HuH-7 (cell line): ENCODE data around the gene TGFBI.

ENCODE experiments used
- DNase-seq: peaks from one replicate; pipeline ENCODE4 v3.0.0; 2011; ENCODE audit warnings: low spot score

TGFBI gene

DNA sequence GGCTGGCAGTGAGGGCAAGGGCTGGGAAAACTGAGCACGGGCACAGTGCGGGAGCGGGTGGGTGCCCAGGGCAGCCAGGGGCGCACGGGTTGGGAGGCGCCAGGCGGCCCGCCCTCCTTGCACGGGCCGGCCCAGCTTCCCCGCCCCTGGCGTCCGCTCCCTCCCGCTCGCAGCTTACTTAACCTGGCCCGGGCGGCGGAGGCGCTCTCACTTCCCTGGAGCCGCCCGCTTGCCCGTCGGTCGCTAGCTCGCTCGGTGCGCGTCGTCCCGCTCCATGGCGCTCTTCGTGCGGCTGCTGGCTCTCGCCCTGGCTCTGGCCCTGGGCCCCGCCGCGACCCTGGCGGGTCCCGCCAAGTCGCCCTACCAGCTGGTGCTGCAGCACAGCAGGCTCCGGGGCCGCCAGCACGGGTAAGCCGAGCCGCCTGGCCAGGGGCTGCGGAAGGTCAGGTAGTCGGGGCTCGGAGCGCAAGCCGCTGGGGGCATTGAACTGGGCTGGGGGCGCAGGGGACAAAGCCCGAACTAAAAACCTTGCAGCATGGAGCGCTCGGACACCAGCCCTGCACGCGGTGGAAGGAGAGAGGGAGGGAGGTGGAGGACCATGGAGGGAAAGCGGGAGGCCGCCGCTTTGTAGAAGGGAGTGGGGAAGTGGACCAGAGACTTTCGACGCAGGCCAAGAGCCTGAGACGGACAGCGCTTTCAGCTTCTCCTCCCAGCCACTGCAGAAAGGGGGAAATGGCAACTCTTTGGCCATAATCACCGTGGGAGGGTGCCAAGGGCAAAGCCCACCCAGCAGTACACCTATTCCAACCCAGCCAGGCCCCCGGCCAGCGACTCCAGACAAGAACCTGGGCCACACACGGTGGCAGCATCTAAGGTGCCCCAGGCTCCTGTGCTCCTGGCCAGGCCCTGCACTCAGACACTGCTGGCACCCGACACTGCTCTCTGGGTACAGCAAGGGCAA is at the start of gene TGFBI:
TSS of gene TGFBI (plus strand) at position 207 of the 961 bp plus-strand sequence. CDS start at position 275, 68 bp downstream.
- peak; percentile 74 for DNase-seq

DNA sequence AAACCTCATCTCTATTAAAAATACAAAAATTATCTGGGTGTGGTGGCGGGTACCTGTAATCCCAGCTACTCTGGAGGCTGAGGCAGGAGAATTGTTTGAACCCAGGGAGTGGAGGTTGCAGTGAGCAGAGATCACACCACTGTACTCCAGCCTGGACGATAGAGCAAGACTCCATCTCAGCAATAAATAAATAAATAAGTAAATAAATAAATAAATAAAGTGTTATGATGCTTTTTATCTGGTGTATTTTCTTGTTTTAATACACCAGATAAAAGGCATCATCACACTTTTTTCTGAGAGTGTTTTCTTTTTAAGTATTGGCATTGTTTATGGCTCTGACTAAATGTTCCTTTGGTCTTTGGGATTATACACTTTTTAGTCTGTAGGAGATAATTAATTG is 49.8 kb upstream of the TGFBI start:
- DNase-seq: no peak

DNA sequence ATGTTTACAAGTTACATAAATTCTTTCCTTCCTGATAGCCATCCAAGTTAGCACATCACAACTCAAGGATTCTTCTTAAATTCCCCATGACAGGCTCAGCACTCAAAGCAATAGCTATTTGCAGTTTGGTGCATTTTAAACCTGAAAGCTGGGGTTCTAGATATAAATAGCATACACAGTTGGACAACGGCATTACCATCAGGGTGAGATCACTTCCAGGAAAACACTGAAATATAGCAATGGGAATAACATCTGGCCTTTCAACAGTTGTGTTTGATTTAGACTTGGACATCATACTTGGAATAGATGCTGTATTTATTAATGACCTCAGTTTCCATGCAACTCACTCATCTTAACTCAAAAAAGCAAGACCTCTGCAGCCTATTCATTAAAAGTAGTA is 49.3 kb upstream of the TGFBI start:
- no peak for DNase-seq

DNA sequence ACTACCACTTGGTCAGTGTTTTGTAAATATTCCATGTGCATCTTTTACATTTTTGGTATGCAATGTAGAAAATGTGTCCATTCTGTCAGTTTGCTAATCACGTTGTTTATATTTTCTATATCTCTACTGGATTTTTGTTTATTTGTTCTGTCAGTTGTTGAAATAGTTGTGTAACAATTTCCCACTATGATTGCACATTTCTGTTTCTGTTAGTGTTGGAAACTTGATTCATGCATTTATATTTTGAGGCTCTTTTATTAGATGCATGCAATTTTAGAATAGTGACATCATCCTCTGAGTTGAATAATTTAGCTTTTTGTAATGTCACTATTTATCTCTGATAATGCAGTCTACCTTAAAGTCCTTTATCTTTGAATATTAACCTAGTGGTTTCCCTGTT is 48.2 kb upstream of the TGFBI start:
- DNase-seq: no peak

DNA sequence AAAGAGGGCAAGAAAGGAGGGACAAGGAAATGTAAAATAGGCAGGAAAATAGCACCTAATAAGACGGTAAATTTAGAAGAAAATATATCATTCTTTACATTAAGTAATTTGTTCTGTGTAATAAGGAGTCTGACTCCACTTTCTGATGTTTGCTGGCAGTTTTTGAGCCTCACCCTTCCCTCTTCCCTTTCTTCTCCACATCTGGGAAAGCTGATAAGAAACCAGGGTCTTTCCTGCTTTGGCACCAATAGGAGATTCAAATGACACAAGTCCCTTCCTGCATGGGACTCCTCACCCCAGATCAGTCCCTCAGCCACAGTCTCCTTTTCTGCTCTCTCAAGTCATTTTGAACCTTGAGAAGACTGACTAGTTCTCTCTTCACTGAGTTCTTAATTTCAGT is 42.8 kb upstream of the TGFBI start:
- DNase-seq: no peak

DNA sequence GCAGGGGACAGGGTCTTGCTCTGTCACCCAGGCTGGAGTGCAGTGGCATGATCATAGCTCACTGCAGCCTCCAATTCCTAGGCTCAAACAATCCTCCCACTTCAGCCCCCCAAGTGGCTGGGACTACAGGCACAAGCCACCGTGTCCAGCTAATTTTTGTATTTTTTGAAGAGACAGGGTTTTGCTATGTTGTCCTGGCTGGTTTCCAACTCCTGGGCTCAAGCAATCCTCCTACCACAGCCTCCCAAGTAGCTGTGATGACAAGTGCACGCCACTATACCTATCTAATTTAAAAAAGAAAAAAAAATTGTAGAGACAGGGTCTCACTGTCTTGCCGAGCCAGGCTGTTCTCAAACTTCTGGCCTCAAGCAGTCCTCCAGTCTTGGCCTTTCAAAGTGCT is 42.4 kb upstream of the TGFBI start:
- no peak for DNase-seq

DNA sequence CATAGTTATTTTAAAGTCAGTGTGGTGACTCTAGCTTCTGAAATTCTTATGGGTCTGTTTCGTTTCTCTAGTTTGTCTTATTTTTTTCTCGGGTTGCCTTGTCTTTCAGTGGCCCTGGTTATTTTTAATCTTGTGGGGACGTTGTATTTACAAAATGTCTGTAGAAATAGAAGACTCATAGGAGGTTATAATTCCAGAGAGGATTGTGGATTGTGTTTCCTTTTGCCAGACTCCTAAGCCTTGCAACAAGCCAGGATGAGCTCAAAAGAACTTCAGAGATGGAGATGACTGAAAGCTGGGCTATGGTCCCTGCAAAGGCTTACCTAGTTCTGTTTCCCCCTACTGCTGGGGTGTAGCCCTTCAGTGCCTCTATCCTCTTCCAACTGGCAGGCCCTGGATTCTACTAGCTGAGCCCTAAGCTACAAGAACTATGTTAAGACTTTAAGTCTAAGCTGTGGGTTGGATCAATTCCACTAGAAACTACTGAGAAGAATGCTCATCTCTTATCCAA is 41.8 kb upstream of the TGFBI start:
- no peak for DNase-seq

DNA sequence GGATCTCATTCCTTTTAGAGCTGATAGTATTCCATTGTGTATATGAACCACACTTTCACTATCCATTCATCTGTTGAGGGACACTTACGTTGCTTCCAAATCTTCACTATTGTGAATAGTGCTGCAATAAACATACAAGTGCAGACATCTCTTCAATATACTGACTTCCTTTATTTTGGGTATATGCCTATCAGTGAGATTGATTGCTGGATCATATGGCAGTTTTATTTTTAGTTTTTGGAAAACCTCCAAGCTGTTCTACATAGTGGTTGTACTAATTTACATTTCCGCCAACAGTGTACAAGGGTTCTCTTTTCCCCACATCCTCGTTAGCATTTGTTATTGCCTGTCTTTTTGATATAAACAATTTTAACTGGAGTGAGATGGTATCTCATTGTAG is 40.2 kb upstream of the TGFBI start:
- DNase-seq: no peak

DNA sequence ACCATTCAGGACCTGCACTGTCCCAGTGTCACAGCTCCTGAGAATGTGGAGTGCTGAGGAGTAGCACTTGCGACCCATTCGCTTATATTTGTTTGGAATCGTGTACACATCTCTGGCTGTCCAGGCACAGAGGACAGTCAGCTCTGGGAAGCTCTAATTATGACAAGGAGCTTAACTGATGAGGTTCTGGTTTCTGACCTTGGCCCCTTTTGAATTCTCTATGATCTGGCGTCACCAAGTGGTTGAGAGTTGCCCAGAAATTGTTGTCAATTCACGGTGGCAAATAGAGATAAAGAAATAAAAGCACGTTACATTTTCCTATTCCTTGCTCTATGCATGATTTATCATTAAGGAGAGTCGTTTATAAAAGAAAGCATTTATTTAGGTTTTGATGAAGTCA is 39.1 kb upstream of the TGFBI start:
- no peak for DNase-seq

DNA sequence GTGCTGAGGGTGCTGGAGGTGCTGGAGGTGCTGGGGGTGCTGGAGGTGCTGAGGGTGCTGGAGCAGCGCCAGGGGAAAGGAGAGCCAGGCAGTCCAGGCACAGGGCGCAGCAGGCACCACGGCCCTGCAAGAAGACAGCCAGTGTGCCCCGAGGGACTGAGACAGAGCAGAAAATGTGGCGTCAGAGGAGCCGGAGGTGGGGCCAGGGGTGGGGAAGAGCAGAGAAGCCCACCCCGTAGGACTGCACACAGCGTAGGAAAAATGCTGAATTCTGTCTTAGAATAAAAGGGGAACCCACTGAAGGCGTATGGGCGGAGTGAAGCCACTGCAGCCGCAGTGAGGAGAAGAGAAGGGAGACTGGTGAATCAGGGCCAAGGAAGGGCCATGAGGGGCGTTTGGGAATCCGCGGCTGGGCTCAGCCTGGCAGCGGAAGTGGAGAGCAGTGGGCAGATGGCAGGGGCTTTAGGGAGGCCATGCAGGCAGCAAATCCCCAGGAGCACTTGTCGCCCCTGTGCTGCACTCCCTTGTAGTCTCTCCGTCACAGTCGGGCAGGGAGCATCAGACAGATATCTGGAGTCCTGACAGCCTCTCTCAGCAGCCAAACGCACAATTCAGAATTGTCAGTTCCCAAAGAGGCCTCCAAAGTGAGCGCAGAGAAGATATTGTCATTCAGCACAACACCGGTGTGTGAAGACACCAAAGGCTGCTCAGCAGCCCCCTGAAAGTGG is 38.1 kb upstream of the TGFBI start:
- no peak for DNase-seq

DNA sequence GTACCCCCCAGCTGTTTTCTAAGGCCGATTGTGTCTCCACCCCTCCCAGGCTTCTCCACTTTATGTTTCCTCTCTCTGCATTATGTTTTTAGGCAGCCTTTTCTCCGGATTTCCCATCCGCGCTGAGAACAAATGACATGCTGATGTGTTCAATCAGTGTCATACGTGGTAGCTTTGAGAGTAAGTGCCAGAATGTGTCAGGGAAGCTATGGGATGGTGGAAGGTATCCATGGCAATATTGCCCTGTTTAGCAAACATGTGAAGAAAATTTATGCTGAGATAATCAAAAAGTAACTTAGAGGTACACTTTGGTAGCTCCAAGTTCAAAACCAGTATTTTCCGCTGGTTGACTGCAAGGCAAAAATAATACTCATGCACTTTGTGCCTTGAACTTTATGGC is 37.4 kb upstream of the TGFBI start:
- DNase-seq: no peak

DNA sequence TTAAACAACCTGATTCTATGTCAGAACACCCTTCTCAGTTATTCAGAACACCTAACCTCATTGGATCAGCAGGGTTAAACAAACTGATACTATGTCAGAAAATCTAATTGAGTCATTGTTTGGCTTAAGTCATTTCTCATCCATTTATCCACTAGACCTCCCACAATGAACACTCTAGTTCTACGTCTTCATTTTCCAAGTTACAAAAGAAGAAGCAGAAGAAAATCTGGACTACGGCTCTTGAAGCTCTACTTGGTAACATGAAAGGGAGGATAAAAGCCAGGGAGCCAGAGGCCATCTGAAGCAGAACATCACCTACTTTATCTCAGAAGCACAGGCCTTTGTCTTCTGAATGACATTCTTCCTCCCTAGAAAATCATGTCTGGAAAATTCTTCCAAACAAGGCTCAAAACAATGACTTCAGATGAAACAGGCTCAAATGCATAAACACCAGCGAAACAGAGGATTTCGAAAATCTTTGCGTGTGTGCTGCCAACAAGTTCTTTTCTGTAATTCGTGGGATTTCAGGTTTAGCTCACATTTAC is 35.4 kb upstream of the TGFBI start:
- DNase-seq: no peak

DNA sequence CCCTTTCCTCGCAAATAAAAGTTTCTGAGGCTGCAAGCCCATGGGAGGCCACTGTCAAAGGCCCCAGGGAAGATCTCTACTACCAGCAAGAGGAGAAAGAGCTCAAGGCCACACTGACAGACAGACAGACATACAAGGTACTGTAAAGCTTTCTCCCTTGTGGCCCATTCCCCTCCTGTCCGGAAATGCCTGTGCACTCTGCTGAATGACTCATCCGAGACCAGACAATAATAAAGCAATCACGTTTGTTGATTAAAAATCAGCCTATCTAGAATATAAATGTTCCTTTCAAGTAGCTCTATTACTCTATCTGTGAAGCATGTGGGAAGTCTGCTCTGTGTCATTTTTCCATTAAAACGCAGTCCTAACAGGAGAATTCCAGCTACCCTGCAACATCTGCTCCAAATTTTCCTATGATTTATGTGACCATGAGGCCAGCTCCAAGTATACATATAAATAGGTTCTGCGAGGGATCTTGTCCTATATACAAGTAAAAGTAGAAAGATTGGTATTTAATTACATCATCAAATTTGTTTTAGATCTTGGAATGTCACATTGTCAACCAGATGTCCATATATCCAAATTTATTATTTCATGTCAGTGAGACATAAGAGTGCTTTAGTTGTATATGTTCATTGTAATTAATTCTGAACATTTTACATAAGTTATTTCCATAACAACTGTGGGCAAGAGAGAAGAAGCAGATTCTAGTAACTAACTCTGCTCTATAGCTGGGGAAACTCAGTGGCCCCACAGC is 34.7 kb upstream of the TGFBI start:
- no peak for DNase-seq

DNA sequence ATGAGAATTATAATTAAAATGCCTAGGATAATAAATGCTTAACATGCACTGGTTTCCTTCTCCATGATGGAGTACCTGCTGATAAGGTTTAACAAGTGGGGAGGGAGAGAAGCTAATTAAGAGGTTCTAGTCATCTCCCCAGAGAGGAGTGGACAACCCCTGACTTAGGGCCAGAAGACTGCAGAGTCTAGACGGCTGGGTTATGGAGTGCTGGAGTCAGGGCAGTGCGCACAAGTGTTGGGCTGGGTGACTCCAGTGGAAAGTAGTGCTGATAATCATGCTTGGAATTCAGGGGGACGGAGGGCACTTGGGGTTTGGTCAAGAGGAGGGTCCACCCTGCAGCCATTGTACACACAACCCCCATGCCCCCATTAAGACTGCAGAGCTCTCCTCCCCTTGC is 32.8 kb upstream of the TGFBI start:
- DNase-seq: no peak

DNA sequence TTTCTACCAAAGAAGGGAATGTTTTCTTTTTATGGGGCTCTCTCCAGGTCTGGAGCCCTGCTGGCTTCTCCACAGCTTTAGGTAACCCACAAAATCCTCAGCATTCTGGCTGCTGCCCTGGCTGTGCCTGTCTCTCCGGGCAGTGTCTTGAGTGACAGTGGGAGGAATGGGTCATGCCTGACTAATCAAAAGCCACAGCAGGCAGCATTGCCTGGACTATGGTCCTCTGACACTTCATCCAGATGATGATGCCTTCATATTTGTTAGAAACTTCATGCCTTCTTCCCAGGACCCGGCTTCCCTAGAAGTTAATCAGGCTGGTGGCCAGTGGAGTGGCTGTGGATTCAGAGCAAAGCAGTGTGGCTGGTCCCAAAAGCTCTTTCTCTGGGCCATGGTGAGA is 32.2 kb upstream of the TGFBI start:
- no peak for DNase-seq

DNA sequence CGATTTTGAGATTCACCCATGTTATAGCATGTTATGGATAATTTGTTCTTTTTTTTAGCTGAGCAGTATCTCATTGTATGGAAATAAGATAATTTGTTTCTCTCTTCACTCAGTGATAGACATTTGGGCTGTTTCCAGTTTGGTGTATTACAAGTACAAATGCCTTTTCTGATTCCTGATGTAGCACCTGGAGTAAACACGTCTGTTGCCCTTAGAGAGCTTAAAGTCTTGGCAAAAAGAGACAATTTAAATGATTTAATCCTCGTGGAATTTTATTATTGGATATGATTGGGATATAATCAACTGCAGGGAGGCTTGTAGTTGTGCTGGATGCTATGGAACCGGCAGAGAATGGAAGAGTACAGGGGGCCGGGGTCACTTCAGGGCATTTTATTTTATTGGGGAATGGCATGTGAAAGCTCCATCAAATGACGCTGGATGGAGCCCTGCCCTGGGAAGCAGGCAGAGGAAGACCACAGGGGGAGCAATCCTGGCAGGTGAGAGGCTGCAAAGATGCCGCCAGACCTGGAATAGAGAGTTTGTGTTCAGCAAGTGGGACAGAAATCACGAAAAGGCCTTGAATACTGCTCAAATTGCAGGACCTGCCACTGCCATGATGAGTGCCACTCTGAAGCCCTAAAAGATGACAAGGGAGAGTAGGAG is 31.0 kb upstream of the TGFBI start:
- DNase-seq: no peak

DNA sequence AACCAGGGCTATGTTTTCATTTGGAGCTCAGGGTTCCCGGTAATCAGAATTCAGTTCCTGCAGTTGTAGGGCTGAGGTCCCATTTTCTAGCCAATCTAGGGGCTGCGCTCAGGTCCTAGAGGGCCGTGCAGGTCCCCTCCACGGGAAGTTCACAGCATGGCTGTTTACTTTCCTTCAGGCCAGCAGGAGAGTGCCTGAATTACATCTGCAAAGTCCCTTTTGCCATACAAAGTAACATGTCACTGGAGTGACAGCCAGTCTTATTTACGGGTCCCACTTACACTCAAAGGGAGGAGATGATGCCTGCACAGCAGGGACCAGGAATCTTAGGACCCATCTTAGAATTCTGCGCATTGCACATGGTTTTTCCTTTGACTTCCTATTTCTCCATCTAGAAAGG is 29.9 kb upstream of the TGFBI start:
- DNase-seq: no peak

DNA sequence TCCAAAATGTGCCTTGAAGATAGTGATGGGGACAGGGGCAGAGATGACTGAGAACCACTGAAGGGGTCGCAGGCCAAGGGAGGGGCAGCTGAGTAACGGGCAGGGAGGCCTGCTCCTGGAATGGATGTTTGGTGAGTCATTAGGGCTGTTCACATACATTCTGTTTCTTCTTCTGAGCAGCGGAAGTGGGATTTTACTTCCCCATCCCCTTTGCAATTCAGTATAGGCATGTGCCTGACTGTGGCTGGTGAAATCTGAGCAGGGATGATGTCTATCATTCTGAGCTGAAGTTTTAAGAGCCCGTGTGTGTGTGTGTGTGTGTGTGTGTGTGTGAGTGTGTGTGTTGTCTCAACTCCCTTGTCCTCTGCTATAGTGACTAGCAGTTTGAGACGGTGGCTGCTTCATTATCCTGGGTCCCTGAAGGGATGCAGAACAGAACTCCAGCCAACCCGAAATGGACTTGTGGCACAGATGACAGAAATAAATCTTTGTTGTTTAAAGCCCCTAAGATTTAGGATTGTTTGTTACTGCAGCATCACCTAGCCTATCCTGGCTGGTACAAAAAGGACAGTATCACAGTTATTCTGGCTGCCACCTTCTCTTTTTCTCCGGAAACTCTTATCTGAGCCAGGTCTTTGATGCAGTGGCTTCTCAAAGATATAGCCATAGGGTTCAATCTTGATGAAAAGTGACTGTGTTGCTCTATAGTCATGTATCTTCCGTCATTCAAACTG is 29.2 kb upstream of the TGFBI start:
- no peak for DNase-seq

DNA sequence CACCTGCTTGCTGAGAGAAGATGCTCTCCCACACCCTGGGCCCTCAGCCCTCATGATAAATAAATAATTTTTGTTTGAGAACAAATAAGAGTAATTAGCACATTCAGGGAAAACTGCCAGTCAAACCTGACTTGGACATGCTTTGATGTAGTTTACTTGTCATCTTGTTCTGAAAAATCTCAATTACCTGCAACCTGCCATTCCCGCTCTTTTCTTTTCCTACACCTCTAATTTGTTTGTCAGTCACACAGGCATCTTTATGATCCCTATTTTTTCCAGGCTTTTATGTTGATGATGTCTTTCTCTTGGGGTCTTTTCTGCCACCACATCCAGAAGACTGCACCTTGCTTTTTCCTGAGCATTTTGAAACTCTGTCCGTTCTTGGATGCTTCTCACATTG is 28.6 kb upstream of the TGFBI start:
- no peak for DNase-seq

DNA sequence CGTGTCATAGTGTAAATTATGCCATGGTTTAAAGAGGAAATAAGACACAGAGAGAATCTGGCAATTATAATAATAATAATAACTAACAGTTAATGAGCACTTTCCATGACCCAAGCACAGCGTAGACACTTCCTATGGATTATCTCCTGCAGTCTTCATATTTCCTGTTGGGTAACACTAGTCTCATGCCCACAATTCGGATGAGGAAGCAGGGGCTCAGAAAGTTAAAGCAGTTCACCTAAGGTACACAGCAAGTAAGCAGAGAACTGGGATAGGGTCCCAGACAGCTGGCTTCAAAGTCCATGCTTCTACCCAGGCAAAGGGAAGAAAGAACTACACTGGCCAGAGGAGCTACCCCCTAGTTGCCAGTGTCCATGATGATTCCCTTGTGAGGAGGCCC is 27.9 kb upstream of the TGFBI start:
- DNase-seq: no peak

DNA sequence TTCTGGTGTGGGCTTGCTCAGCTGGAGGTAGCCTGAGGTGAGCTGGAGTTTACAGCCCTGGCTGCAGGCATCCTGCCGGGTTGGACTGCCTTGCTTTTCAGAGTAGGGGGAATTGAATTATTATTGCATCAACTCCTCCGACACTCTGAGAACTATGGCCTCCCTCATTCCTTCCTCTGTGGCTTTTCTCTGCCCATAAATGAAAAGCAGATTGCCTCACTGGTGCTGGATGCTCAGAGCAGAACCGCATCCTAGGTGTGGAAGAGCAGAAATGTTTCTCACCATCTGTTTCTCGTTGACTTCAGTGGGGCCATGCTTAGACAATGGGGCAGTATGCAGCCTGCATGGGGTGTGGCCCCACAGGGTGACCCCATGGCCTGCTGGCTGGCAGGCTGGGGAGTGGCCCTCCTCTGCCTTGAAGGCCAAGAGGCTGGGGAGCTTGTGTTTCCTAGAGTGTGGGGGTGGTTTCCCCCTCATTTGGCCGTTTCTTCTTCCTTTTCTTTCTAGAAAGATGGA is 27.3 kb upstream of the TGFBI start:
- DNase-seq: no peak
